ENCODE data around the gene PFKP.

Gene PFKP

DNA sequence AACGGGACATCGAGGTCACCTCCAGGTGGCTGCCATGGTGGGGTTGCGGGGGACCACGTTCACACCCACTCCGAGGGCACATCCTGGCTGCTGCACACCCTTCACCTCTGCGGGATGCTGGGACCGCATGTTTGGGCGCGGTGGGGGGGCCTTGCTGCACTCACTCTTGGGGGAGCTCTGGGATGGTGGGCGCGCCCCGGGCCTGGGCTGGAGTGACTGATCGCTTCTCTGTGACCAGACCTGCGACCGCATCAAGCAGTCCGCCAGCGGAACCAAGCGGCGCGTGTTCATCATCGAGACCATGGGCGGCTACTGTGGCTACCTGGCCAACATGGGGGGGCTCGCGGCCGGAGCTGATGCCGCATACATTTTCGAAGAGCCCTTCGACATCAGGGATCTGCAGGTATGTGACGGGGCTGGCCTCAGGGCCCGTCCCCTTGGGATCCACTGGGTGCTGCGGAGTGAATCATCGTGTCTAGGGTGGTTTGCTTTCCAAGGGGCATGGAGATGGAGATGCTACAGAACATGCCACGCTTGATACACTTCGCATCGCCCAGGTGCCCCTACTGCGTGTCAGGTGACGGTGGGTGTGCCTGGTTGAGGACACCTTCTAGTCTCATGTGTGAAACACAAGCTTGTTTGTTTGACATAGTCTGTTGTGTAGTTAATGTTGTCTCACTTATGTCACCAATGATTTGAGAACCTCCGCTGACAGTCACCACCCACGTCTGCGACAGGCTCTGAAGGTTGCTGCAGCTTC is 62.4 kb downstream of the PFKP start:
- in situ Hi-C loops (cut with HindIII; ENCODE audit: low sequenced_read_pairs), result loop anchor here (5.0 kb wide), 1 partner anchor 37 kb away; no protein-coding TSS in a partner anchor

- in situ Hi-C loops (cut with HindIII; ENCODE audit: low sequenced_read_pairs), result loop anchor here (5.0 kb wide), 1 partner anchor 39 kb away; no protein-coding TSS in a partner anchor
Measured at GRCh38 chr10:3131098-3131497, 63.8 kb downstream of the PFKP start.

GRCh38 chr10:3132036-3133025 is 65.0 kb downstream of the PFKP start:
- in situ Hi-C loops (cut with HindIII; ENCODE audit: low sequenced_read_pairs), result loop anchor here (5.0 kb wide), 1 partner anchor 40 kb away; no protein-coding TSS in a partner anchor

DNA sequence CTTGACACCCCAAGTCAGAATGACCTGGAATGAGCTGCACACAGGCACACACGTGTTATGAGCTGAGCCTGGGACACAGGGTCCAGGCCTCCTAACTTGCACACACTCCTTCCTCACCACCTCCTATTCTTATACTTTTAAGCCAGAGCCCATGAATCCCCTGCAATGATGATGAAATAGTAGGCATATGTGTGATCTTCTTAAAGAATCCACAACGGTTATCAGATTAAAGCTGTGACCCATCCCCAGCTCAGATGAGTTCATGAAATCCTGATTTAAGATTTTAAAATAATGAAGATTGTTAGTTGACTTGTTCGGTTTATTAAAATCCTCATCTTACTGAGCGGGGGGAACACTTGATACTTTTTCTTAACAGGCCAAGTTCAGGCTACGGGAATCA is 66.6 kb downstream of the PFKP start:
- in situ Hi-C loops (cut with HindIII; ENCODE audit: low sequenced_read_pairs), result loop anchor here (5.0 kb wide), 1 partner anchor 42 kb away; no protein-coding TSS in a partner anchor

- in situ Hi-C loops (cut with HindIII; ENCODE audit: low sequenced_read_pairs), result no loop called here
Measured at GRCh38 chr10:3135006-3135405, 67.7 kb downstream of the PFKP start.

- in situ Hi-C loops (cut with HindIII; ENCODE audit: low sequenced_read_pairs), result no loop called here
Measured at GRCh38 chr10:3136336-3136735, 69.0 kb downstream of the PFKP start.

GRCh38 chr10:3136763-3137611 is 69.6 kb downstream of the PFKP start:
- in situ Hi-C loops (cut with HindIII; ENCODE audit: low sequenced_read_pairs), result no loop called here

DNA sequence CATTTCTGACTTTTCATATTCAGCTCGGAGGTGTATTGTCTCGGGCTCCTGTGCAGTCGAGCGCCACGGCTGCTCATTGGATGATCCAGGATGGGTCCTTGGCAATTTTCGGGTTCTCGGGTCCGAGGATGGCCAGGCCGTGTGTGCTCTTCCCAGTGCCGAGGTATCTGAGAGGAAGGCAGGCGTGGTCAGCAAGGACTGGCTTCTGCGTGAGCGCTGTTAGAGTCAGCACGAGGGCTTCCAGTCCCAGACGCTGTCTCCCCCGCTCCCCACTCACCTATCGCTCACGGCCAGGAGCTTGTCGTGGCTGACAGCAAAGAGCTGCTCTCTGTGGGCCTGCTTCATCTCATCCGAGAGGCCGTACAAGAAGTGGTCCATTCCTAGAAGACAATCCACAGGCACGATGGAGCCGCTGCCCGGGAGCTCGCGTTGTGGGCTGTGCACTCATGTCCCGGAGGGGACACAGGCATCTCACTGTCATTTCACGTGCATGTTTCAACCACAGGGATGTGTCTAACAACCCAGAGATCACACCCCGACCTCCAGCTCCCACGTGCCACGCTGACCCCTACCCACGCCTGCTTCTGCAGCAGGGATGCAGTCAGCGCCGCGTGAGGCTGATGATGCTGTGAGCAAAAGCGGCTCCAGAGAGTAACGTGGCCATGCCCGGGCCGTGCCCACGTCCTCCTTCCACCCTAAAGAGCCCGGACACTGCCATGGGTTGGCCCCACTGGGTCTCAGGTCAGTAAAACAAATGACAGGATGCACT is 70.8 kb downstream of the PFKP start:
- in situ Hi-C loops (cut with HindIII; ENCODE audit: low sequenced_read_pairs), result no loop called here

- in situ Hi-C loops (cut with HindIII; ENCODE audit: low sequenced_read_pairs), result no loop called here
Measured at GRCh38 chr10:3139216-3139910, 72.0 kb downstream of the PFKP start.

- in situ Hi-C loops (cut with HindIII; ENCODE audit: low sequenced_read_pairs), result no loop called here
Measured at GRCh38 chr10:3140280-3140679, 72.9 kb downstream of the PFKP start.

GRCh38 chr10:3141351-3142005 is 74.1 kb downstream of the PFKP start:
- in situ Hi-C loops (cut with HindIII; ENCODE audit: low sequenced_read_pairs), result no loop called here

GRCh38 chr10:3142146-3142875 is 75.0 kb downstream of the PFKP start:
- in situ Hi-C loops (cut with HindIII; ENCODE audit: low sequenced_read_pairs), result no loop called here

- in situ Hi-C loops (cut with HindIII; ENCODE audit: low sequenced_read_pairs), result no loop called here
Measured at GRCh38 chr10:3143366-3143765, 76.0 kb downstream of the PFKP start.

DNA sequence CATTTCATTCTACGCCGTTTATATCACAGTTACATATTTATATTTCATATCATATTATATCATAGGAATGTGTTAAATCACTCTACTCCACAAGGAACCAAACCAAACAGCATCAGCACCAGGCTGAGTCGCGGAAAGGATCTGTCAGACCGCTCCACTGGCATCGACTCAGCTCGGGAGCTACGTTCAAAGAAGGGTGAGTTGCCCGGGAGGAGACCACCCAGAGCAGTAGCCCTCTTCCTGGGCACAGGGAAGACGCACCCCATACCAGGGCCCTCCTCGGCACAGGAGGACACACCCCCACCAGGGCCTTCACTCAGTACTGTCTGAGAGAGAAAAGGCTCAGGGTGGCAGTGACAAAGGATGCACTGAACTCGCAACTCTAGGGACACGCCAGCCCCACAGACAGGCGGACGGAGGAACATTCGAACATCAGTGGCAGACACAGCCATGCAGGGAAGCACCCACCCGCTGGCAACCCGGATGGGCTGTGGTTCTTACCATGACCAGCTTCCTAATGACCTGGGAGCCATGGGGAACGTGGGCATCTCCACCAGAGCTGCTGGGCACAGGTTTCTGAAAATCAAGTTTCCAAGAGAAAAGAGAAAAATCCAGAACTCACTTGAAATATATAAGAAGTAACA is 76.6 kb downstream of the PFKP start:
- in situ Hi-C loops (cut with HindIII; ENCODE audit: low sequenced_read_pairs), result no loop called here

DNA sequence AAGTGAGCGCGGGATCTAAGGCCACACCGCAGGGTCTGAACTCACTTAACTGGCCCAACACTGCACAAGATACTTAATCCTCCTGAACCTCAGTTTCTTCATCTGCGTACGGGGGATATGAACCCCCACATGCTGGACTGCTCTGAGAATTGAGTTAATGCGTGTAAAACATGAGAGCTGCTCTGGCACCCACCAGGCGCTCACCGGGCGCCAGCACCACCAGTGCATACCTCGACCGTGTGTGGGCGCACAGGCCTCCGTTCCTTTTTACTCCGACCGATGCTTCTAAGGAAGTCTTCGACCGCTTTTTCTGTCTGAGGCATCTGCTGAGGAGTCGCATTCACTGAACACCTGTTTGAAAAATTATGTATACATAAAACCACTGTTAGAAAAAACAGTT is 78.0 kb downstream of the PFKP start:
- in situ Hi-C loops (cut with HindIII; ENCODE audit: low sequenced_read_pairs), result no loop called here

DNA sequence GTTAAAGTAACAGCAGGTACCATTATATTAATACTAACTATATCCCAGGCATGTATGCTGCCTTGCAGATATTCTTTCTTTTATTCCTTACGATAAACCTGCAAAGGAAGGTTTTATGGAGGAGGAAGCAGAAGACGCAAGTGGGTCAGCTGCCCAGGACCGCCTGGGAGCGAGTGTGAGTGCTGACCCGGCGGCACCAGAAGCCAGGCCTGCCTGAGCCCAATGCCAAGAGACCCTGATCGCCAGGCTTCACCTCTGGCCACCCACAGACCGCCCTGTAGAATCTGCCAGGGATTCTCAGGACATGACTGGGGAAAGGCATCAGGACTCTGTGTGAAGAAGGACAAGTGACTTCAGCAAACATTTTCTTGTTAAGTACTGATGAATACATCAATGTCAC is 78.9 kb downstream of the PFKP start:
- in situ Hi-C loops (cut with HindIII; ENCODE audit: low sequenced_read_pairs), result no loop called here

DNA sequence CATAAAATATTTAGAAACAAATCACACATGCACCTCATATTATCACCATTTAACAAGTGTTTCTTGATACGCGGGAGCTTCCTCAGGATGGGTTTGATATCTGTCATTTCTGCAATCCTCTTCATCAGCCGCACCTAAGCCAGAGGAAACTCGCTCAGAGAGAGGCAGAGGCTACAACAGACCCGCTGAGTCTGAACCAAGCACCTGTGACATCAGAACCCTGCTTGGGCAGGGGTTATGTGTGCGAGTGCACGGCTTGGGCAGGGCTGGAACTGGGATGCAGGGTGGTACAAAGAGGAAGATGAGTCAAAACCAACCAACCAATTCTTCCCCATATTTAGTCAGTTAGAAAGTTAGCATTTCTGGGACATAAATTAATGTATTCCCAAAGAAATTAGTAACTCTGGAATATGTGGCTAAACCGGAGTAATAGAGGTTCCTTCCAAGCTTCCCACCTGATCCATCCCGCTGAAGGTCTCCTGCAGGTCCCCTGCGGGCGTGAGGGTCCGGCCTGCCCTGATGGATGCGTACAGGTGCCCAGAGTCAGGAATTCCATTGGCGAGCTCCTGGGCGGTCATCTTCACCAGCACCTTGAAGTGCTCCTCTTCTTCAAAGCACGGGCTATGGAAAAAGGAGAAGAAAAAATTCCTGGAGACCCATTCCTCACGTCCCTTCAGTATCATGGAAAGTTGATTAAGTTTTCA is 79.9 kb downstream of the PFKP start:
- in situ Hi-C loops (cut with HindIII; ENCODE audit: low sequenced_read_pairs), result no loop called here

Data from endothelial cell of hepatic sinusoid (primary cell).